ENCODE results near the gene TRIM33.
"Not testable (repeated sequence)": the region's sequence is repeated elsewhere in the genome, so short reads cannot be mapped to it uniquely, and the experiment has no call there.

Gene TRIM33

GRCh38 chr1:114390361-114390760 is 120.6 kb downstream of the TRIM33 start:
- DNase-seq, result no peak

DNA sequence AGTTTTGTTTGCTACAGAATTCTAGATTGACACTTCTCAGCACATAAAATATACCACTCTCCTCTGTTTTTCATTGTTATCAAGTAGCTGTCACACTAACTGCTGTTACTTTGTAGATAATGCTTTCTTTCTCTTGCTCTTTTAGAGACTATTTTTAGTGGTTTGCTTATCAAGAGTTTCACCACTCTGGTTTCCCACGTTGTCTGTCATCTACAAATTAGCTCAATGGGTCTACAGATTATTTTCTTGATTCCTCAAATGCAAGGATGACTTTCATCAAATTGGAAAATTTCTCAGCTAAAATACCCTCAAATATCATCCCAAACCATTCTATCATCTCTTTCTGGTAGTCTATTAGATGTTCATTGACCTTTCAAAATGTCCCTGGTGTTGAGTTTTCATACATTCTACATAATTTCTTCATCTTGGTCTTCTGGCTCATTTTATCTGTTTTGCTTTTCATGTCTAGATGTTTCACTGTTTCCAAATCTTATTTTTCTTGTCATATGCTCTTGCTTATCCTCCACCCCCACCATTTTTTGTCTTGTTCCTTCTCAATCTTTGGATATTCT is 122.5 kb downstream of the TRIM33 start:
- no peak for DNase-seq

DNA sequence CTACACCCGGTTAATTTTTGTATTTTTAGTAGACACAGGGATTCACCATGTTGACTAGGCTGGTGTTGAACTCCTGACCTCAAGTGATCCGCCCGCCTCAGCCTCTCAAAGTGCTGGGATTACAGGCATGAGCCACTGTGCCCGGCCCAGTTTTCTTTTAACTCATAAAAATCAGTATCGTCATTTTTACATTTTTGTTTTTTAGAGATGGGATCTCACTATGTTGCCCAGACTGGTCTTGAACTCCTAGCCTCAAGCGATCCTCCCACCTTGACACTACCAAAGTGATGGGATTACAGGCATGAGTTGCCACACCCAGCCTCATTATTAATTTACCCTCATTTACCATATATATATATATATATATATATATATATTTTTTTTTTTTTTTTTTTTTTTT is 123.4 kb downstream of the TRIM33 start:
- DNase-seq, result not testable (repeated sequence)

DNA sequence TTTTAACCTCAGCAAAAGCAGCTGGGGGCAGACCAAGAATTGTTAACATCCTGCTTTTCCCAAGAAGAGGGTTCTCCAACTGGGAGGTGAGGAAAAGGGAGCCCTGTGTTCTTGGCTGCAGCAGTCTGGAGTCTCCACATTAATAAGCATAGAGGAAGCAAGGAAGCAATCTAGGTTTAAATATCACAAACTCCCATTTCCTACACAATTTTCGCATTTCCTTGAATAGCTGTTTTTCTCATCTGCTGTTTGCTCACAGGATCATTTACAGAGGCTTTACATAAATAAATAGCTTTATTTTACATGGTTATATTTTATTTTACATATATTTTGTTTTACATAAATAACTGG is 124.0 kb downstream of the TRIM33 start:
- DNase-seq, result no peak

GRCh38 chr1:114386129-114387009 is 124.6 kb downstream of the TRIM33 start:
- no peak for DNase-seq

DNA sequence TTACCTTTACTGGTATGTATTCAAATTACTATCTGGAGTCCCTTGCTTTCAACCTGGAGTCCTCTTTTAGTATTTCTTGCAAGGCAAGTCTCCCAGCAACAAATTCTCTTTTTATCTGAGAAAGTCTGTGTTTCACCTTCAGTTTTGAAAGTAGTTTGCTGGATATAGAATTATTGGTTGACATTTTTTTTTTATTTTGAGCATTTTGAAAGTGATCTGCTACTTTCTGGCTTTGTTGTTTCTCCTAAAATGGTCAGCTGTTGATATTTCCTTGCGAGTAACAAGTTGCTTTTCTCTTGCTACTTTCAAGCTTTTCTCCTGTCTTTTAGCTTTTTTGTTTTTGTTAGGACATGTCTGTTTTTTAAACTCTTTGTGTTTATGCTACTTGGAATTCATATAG is 126.1 kb downstream of the TRIM33 start:
- no peak for DNase-seq

DNA sequence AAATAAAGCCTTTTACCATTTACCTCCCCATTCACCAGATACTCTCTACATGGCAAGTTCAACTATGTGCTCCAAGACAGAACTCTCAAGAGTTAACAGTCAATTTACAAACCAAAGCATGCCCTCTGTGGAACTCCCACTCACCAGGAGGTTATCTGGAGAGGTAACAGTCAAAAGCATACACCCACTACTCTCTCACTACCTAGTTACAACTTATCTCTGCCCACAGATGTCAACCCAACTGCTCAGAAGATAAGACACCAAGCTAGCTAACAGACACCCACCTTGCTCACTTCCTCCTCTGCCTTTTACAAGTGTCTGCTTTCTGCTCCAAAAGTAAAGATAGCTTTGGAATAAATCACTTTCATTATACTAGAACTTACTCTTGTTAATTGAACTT is 131.0 kb downstream of the TRIM33 start:
- no peak for DNase-seq

GRCh38 chr1:114379358-114379757 is 131.6 kb downstream of the TRIM33 start:
- no peak for DNase-seq

- DNase-seq, result no peak
Measured at GRCh38 chr1:114377356-114377755, 133.6 kb downstream of the TRIM33 start.

- DNase-seq, result no peak
Measured at GRCh38 chr1:114369930-114370329, 141.1 kb downstream of the TRIM33 start.

GRCh38 chr1:114369266-114369919 is 141.6 kb downstream of the TRIM33 start:
- DNase-seq, result not testable (repeated sequence)

DNA sequence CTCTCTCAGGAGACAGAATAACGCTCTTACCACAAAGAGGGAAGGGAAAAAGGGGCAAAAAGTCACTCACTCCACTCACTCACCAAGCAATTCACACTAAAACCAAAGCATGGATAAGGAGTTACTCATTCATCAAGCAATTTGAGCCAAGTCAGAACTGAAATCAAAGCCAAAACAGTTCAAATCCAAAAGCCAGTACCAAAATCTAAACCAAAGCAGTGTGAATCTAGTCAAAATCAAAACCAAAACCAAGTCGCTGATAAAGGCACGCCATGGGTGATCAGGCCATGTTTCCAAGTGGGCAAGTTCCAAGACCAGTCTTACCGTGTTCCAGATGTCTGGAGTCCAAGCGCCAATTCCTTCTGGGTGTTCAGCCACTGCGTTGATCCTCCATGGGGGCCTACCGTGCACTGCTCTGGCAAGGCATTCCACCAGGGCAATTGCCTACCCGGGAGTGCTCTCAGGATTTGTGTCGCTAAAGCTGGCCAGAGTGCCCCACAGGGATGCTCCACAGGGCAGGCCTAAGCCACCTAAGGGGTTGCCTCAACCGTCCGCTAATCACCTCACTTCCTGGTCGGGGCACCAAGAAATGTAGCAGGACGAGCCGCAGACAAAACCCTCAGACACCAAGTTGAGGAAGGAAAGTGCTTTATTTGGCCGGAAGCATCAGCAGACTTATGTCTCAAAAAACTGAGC is 142.3 kb downstream of the TRIM33 start:
- DNase-seq, result no peak

GRCh38 chr1:114367810-114368209 is 143.2 kb downstream of the TRIM33 start:
- DNase-seq, result no peak

DNA sequence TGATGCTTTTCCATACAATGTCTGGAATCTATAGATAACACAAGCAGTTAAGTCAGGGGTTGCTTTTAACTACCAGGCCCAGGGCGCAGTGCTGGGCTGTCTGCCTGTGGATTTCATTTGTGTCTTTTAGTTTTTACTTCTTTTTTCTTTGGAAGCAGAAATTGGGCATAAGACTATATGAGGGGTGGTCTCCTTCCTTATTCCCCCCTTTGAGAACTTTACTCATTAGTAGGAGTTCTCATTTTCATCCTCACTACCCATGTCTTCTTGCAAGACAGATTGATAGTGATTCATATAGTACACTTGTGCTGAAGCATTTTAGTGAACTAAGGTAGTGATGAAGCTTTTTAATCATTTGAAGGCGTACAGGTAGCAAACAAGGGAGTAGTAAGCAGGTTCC is 147.8 kb downstream of the TRIM33 start:
- not testable (repeated sequence) for DNase-seq

- no peak for DNase-seq
Measured at GRCh38 chr1:114359791-114360190, 151.2 kb downstream of the TRIM33 start.

DNA sequence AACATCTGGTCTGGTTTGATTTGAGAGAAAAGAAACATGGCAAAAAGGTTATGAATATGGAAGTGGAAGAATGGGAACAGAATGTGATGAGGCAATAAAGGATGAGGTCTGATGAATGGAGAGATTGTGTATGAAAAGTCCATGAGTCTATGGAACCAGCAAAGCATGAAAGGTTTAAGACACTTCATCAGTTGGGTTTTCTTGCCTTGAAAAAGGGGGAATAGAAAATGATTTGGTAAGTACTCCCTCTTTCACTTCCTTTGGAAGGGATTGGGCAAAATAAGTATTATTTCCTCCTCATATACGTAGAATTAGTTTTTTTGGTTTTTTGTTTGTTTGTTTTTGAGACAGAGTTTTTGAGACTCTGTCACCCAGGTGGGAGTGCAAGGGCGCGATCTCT is 155.8 kb downstream of the TRIM33 start:
- DNase-seq, result no peak

DNA sequence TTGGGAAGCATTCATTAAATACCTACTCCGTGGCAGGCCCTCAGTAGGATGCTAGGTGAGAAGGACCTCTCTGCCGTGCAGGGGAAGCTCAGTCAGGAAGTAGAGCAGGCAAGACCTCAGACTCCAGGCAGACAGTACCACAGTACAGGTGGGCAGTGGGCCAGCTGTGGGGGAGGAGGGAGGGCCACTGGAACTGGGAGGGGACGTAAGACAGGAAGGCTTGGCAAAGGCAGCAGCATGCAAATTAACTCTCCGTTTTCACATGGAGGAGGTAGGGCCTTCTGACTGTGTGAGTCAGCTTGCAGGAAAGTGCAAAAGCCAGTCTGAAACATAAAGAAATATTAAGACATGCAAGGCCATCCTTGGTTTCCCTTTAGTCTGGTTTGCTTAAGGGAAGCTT is 157.7 kb downstream of the TRIM33 start:
- DNase-seq, result no peak

DNA sequence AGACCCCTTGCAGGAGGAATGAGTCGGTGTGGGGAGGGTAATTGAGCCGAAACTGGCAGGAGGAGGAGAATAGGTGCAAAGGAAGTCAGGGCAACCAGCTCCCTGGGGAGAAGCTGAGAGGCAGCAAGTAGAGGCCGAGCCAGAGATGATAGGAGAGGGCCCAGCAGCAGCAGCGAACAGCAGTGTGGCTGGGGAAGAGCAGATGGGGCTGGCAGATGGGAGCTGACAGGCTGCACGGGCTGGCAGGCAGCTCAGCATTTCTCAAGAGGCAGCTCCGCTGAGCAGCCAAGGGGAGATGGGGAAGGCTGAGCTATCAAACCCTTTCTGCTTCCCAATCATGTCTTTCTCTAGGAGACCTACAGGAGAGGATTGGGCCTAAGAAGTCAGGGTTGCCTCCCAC is 158.2 kb downstream of the TRIM33 start:
- no peak for DNase-seq

- no peak for DNase-seq
Measured at GRCh38 chr1:114350731-114351445, 160.1 kb downstream of the TRIM33 start.

GRCh38 chr1:114349891-114350605 is 161.0 kb downstream of the TRIM33 start:
- DNase-seq, result no peak

DNA sequence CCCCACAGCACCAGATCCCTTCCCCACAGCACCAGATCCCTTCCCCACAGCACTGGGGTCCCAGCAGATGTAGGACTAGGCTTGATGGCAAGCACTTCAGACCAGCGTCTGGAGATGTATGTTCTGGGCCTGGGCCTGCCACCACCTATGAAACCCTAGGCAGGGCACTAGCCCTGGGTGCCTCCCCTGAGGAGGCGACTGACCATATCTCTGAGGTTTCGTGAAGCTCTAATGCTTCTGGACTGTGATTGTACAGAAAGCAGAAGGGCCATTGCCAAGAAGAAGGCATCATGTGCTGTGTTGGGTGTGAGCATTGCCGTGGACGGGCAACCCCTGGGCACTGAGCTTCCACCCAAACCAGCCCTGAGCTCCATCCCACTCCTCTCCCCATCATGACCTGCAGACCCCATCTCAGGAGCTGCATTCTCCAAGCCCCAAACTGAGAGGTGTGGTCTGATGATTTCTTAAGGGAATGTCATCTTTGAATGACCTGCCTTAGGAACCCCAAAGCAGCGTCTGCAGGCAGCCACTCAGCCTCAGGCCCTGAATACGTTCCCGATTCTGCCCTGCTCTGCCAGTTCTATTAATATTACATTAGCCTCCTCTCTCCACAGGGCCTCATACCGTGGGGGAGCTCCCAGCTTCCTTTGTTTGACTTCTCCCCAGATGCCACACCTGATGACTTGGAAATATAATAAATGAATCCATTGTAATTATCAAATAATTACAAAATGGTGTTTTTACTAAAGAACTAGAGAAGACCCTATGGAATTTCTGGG is 163.4 kb downstream of the TRIM33 start:
- DNase-seq, result no peak
